IMR-90 (cell line): ENCODE data around the gene DSP. TPM values are rescaled to one million over a fixed set of nuclear protein-coding genes. Genes with fewer than 3 reads are reported as not detected.

Experiments
- ATAC-seq: fragments of 200-7000 bp; cut with Tn5 transposase; 2 replicates; pipeline ENCODE4 v1.9.1; 2020; ENCODE audit warnings: low read depth, mild to moderate bottlenecking, moderate library complexity
- BruUV-seq: library from RNA; stranded (reverse); fragments of 400-500 nt; replicated peaks from 2 replicates; lab custom pipeline; 2021; lab: Mats Ljungman, UMichigan
- CTCF ChIA-PET: fragments of 300-600 bp; formaldehyde crosslinking; extraction: SDS; loops from one replicate; lab custom pipeline; 2021; ENCODE audit warnings: antibody characterized with exemption; lab: Yijun Ruan, JAX
- POLR2A ChIA-PET: fragments of 300-600 bp; sonication (Branson Sonifier 250); formaldehyde crosslinking; loops from one replicate; lab custom pipeline; 2022; ENCODE audit warnings: antibody characterized with exemption; ENCODE audit not compliant: unreplicated experiment; lab: Charles Lee
- DNase-seq: peaks from one replicate; pipeline ENCODE4 v3.0.0; 2013
- H2AFZ ChIP-seq: replicated peaks from 2 replicates; pipeline ENCODE3; 2013; ENCODE audit warnings: low read length, mild to moderate bottlenecking; ENCODE audit not compliant: poor library complexity
- H2AK5ac ChIP-seq: 2 replicates; pipeline ENCODE4 v1.6.1; 2013; ENCODE audit warnings: low read depth, low read length, inconsistent platforms
- H2AK9ac ChIP-seq: replicated peaks from 2 replicates; pipeline ENCODE3; 2013; ENCODE audit warnings: mild to moderate bottlenecking, low read depth, low read length, moderate library complexity; ENCODE audit not compliant: poor library complexity
- H2BK120ac ChIP-seq: 2 replicates; pipeline ENCODE4 v1.6.1; 2013; ENCODE audit warnings: low read depth, low read length, inconsistent platforms
- H2BK15ac ChIP-seq: 3 replicates; pipeline ENCODE4 v1.6.1; 2013; ENCODE audit warnings: low read depth, low read length, inconsistent platforms
- H2BK20ac ChIP-seq: 2 replicates; pipeline ENCODE4 v1.6.1; 2013; ENCODE audit warnings: low read depth, mild to moderate bottlenecking, inconsistent platforms, low read length, moderate library complexity
- H2BK5ac ChIP-seq: 2 replicates; pipeline ENCODE4 v1.6.1; 2013; ENCODE audit warnings: mild to moderate bottlenecking, low read depth, low read length, inconsistent platforms; ENCODE audit not compliant: poor library complexity, severe bottlenecking
- H3K14ac ChIP-seq: replicated peaks from 2 replicates; pipeline ENCODE4 v1.6.1; 2013; ENCODE audit warnings: low read depth, low read length, inconsistent platforms
- H3K18ac ChIP-seq: 2 replicates; pipeline ENCODE4 v1.6.1; 2013; ENCODE audit warnings: low read depth, low read length, control low read depth
- H3K23ac ChIP-seq: 2 replicates; pipeline ENCODE4 v1.6.1; 2013; ENCODE audit warnings: low read depth, low read length, inconsistent platforms
- H3K27ac ChIP-seq: 2 replicates; pipeline ENCODE4 v1.5.1; 2013; ENCODE audit warnings: mild to moderate bottlenecking, control low read depth, low read length; ENCODE audit not compliant: insufficient read depth
- H3K27me3 ChIP-seq: 2 replicates; pipeline ENCODE4 v1.6.1; 2013; ENCODE audit warnings: low read length; ENCODE audit not compliant: control insufficient read depth, insufficient read depth
- H3K36me3 ChIP-seq: 2 replicates; pipeline ENCODE4 v1.6.1; 2013; ENCODE audit warnings: low read length, mixed read lengths; ENCODE audit not compliant: control insufficient read depth, insufficient read depth
- H3K4ac ChIP-seq: 2 replicates; pipeline ENCODE4 v1.6.1; 2013; ENCODE audit warnings: low read depth, low read length, inconsistent platforms
- H3K4me1 ChIP-seq: 2 replicates; pipeline ENCODE4 v1.6.1; 2013; ENCODE audit warnings: low read length, mixed read lengths; ENCODE audit not compliant: control insufficient read depth, insufficient read depth
- H3K4me2 ChIP-seq: 2 replicates; pipeline ENCODE4 v1.6.1; 2013; ENCODE audit warnings: low read depth, mild to moderate bottlenecking, control low read depth, low read length, moderate library complexity
- H3K4me3 ChIP-seq: 2 replicates; pipeline ENCODE4 v1.5.1; 2013; ENCODE audit warnings: low read depth, mild to moderate bottlenecking, control low read depth, low read length, moderate library complexity; ENCODE audit not compliant: insufficient read depth
- H3K56ac ChIP-seq: 2 replicates; pipeline ENCODE4 v1.6.1; 2013; ENCODE audit warnings: low read length, inconsistent platforms; ENCODE audit not compliant: insufficient read depth; ENCODE audit errors: extremely low read depth
- H3K79me1 ChIP-seq, 2 experiments: 2 replicates each; pipeline ENCODE4 v1.6.1; 2013; ENCODE audit warnings: low read length in 2 of 2, inconsistent platforms in 1 of 2, low read depth in 1 of 2
- H3K9ac ChIP-seq: 2 replicates; pipeline ENCODE4 v1.6.1; 2013; ENCODE audit warnings: low read depth, low read length, control low read depth
- H3K9me1 ChIP-seq: 2 replicates; pipeline ENCODE4 v1.6.1; 2013; ENCODE audit warnings: low read length, inconsistent platforms; ENCODE audit not compliant: insufficient read depth
- H3K9me3 ChIP-seq: 2 replicates; pipeline ENCODE4 v1.6.1; 2013; ENCODE audit warnings: low read length; ENCODE audit not compliant: control insufficient read depth, insufficient read depth
- H4K20me1 ChIP-seq: 2 replicates; pipeline ENCODE4 v1.6.1; 2013; ENCODE audit warnings: low read length, inconsistent platforms; ENCODE audit not compliant: insufficient read depth
- H4K5ac ChIP-seq: 2 replicates; pipeline ENCODE4 v1.6.1; 2013; ENCODE audit warnings: mild to moderate bottlenecking, low read depth, low read length, control low read depth
- H4K8ac ChIP-seq, 2 experiments: 2 replicates each; pipeline ENCODE4 v1.6.1; 2013; ENCODE audit warnings: low read depth in 2 of 2, low read length in 2 of 2, control low read depth in 1 of 2, inconsistent platforms in 1 of 2
- H4K91ac ChIP-seq: 2 replicates; pipeline ENCODE4 v1.6.1; 2013; ENCODE audit warnings: low read depth, low read length, inconsistent platforms; ENCODE audit not compliant: insufficient read depth
- RCOR1 ChIP-seq: IDR thresholded peaks from 2 replicates; pipeline ENCODE4 v1.6.1; 2012; ENCODE audit warnings: mild to moderate bottlenecking, low read length, improper control_type of control experiment; ENCODE audit not compliant: insufficient replicate concordance
- WGBS, 2 experiments: methylation state at CpG; one replicate each; pipeline versions ENCODE4 v1.1.5 to v1.1.7; 2013; ENCODE audit warnings: missing lambda C conversion rate in 2 of 2; ENCODE audit not compliant: insufficient read length in 1 of 2; ENCODE audit errors: extremely low coverage in 2 of 2; 5-methylcytosine and 5-hydroxymethylcytosine counted together
- dilution Hi-C: fragments of 300-500 bp; cut with HindIII; formaldehyde crosslinking; loops from one replicate; pipeline ENCODE4 v1.14.3; 2018; ENCODE audit warnings: low sequenced_read_pairs; ENCODE audit not compliant: unreplicated experiment
- in situ Hi-C: fragments of 300-500 bp; cut with MboI; formaldehyde crosslinking; loops from 3 replicates; pipeline ENCODE4 v1.14.3; 2019; ENCODE audit warnings: low sequenced_read_pairs, inconsistent platforms, mixed read lengths
- intact Hi-C: fragments of 100-400 bp; cut with micrococcal nuclease; formaldehyde crosslinking; loops from 2 replicates; pipeline ENCODE4 v1.10.0; 2022
- polyA plus RNA-seq, 3 experiments: library from polyadenylated mRNA; depleted of rRNA; stranded (reverse); fragments of >200 nt; gene quantifications; 2 replicates each; pipeline ENCODE4 v1.2.3, GENCODE V29; 2012; ENCODE audit warnings: low replicate concordance in 1 of 3
- total RNA-seq: library from RNA; depleted of rRNA; stranded (reverse); fragments of >200 nt; gene quantifications from 2 replicates; pipeline ENCODE4 v1.2.3, GENCODE V29; 2012

DSP gene
- total and polyA plus RNA-seq, 2 of the 4 experiments (the other 2 are of a cell fraction): 7.1 to 20.1 TPM

- H3K4me1 ChIP-seq: no peaks in the 10 kb centered on the region
- no peak overlapping the region for H2AK9ac ChIP-seq
- no peaks in the 10 kb centered on the region for H4K20me1 ChIP-seq
- H3K14ac ChIP-seq: no peak overlapping the region
- H3K56ac ChIP-seq: no peak overlapping the region
- no peak overlapping the region for H4K91ac ChIP-seq
- POLR2A ChIA-PET: no interaction called here
- no peak overlapping the region for H4K8ac ChIP-seq
- H3K9ac ChIP-seq: no peak overlapping the region
- H2AFZ ChIP-seq: peak overlapping the region; percentile 25
- H3K27ac ChIP-seq: no peak overlapping the region
- no peak overlapping the region for H4K5ac ChIP-seq
- H3K9me3 ChIP-seq: no peaks in the 10 kb centered on the region; the same call in 1 of the 2 replicates
- 0 out of 2 replicates have a peak overlapping the region, but pooled peaks have one; percentile 7 for H2AK5ac ChIP-seq
- no peak overlapping the region for H3K4ac ChIP-seq
- intact Hi-C loops: no loop called here
- ATAC-seq (no peak), DNase-seq (peak; percentile 12)
- H3K27me3 ChIP-seq: peaks cover 7% of the 10 kb centered on the region; the same call in 1 of the 2 replicates
- H3K4me2 ChIP-seq: no peak overlapping the region
- no peak overlapping the region for H2BK5ac ChIP-seq
- H3K23ac ChIP-seq: no peak overlapping the region
- in situ Hi-C loops: no loop called here
- WGBS, 2 experiments: no CpG with 5 or more reads among the region's 12 CpGs
- no peak for TF ChIP-seq RCOR1
- no peak overlapping the region for H2BK120ac ChIP-seq
- no TSS peak for BruUV-seq
- H3K9me1 ChIP-seq: no peaks in the 10 kb centered on the region
- no peaks in the 10 kb centered on the region for H3K36me3 ChIP-seq
- CTCF ChIA-PET: no interaction called here
- no peak overlapping the region for H3K18ac ChIP-seq
- dilution Hi-C loops: no loop called here
- no peak overlapping the region for H2BK20ac ChIP-seq
- no peak overlapping the region for H2BK15ac ChIP-seq
- no peak overlapping the region for H3K4me3 ChIP-seq
- H3K79me1 ChIP-seq: no peaks in the 10 kb centered on the region
Measured at GRCh38 chr6:7496266-7496875, 45.1 kb upstream of the DSP start.
